Left lung (tissue), 10 donors: ENCODE results near the gene MRPS24. TPM values are rescaled to one million over a fixed set of nuclear protein-coding genes. Genes with fewer than 3 reads are reported as not detected.

Source experiments
- ATAC-seq: fragments of 200-7000 bp; cut with Tn5 transposase; one replicate; pipeline ENCODE4 v1.9.1; 2020; ENCODE audit warnings: moderate library complexity
- DNase-seq, 4 donors: peaks; one replicate each; pipeline ENCODE4 v3.0.0-alpha.2; 2013 to 2020
- H3K27ac ChIP-seq, 2 donors: fragments of 200-600 bp; sonication (generic) in 1 of 2; one replicate each; pipeline versions ENCODE4 v1.5.0 to v1.8.0; 2020 to 2021
- H3K27me3 ChIP-seq, 2 donors: fragments of 200-600 bp; sonication (generic) in 1 of 2; one replicate each; pipeline versions ENCODE4 v1.5.0 to v1.8.0; 2020 to 2021
- H3K36me3 ChIP-seq, 2 donors: fragments of 200-600 bp; sonication (generic) in 1 of 2; one replicate each; pipeline versions ENCODE4 v1.5.0 to v1.8.0; 2020 to 2021
- H3K4me1 ChIP-seq, 2 donors: fragments of 200-600 bp; one replicate each; pipeline ENCODE4 v1.8.0; 2021
- H3K4me3 ChIP-seq, 2 donors: fragments of 200-600 bp; sonication (generic) in 1 of 2; one replicate each; pipeline versions ENCODE4 v1.5.0 to v1.8.0; 2020 to 2021; ENCODE audit warnings: mild to moderate bottlenecking in 1 of 2
- H3K9me3 ChIP-seq, 2 donors: fragments of 200-600 bp; sonication (generic) in 1 of 2; one replicate each; pipeline versions ENCODE4 v1.5.0 to v1.8.0; 2020 to 2021
- CTCF ChIP-seq, 2 donors: fragments of 200-600 bp; sonication (generic) in 1 of 2; IDR thresholded peaks; one replicate each; pipeline versions ENCODE4 v1.5.0 to v1.8.0; 2021; ENCODE audit warnings: antibody characterized with exemption in 2 of 2
- intact Hi-C, 2 donors: fragments of 100-400 bp; cut with DNase I; formaldehyde crosslinking; loops; one replicate each; pipeline versions ENCODE4 v1.11.2 to v1.14.2; 2022
- polyA plus RNA-seq, 6 donors: library from polyadenylated mRNA; unstranded; fragments of 120-200 nt; gene quantifications; one replicate each; pipeline ENCODE4 v1.2.1, GENCODE V29; 2013; ENCODE audit not compliant: insufficient read length in 6 of 6
- total RNA-seq, 2 donors: library from RNA; stranded (reverse); fragmentation: NEBNext Ultra II Directional; extraction: Animal tissue kit (Norgen Biotek cat#: 25700); gene quantifications; one replicate each; pipeline ENCODE4 v1.2.1, GENCODE V29; 2021
- donor health status: DM: no; HTN: yes; CAD: no.
- donor health status: DM: no; HTN: no; CAD: no.

The MRPS24 gene
- total and polyA plus RNA-seq, 8 donors: 63.2 to 87.6 (median 67.1) TPM

DNA sequence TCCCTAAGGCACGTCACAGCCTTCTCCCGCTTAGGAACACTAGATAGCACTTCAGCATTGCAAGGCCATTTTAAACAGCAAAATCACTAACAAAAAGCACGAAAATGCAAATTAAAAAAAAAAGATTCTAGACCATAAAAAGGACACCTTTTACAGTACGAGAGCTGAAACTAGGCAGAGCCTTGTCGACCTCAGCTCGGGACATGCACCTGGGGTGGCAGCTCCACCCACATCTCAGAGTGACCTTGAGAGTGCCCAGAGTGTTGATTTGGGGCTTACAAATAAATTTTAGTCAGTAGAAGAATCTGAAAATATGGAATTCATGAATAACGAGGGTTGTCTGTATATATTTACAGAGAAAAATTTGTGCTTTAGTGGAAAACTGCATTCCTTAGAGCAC, 1.1 kb downstream of the MRPS24 start:
- DNase-seq: no peak
- Histone ChIP-seq H3K27me3 (no peaks in the 10 kb centered on the region), H3K4me3 (peak overlapping the region; percentile 64 to 69), H3K9me3 (no peaks in the 10 kb centered on the region), H3K4me1 (peaks cover 9 to 29% of the 10 kb centered on the region in 2 donors), H3K36me3 (peaks cover 0 to 23% of the 10 kb centered on the region in 2 donors), H3K27ac (no peak overlapping the region)
- intact Hi-C loops: no loop called here
- ATAC-seq: no peak
- TF ChIP-seq CTCF (IDR thresholded peaks at IDR 0.05): no peak

DNA sequence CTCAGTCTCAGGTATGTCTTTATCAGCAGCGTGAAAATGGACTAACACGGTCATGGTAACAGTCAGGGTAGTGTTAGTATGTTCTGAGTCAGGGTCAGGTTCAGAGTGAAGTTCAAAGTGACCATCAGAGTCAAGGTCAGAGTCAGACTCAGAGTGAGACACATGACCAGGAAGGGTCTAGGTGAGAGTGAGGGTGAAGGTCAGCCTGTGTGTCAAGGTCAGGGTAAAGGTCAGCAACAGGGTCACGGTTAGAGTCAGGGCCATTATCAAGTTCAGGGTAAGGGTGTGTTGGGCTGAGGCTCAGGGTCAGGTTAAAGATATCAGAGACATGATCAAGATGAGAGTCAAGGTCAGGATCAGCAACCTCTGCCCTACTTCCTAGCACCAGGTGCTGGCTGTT, 4.0 kb downstream of the MRPS24 start:
- Histone ChIP-seq H3K4me1 (peaks cover 7 to 16% of the 10 kb centered on the region in 2 donors), H3K4me3 (no peak overlapping the region), H3K27me3 (no peaks in the 10 kb centered on the region), H3K27ac (no peak overlapping the region), H3K36me3 (peaks cover 0 to 23% of the 10 kb centered on the region in 2 donors), H3K9me3 (no peaks in the 10 kb centered on the region)
- no peak for DNase-seq
- intact Hi-C loops: no loop called here
- no peak for TF ChIP-seq CTCF (IDR thresholded peaks at IDR 0.05)
- ATAC-seq: no peak

GRCh38 chr7:43864126-43864525, 5.2 kb downstream of the MRPS24 start:
- no peak overlapping the region for H3K4me3 ChIP-seq
- ATAC-seq: no peak
- no peak for TF ChIP-seq CTCF (IDR thresholded peaks at IDR 0.05)
- peaks cover 7 to 10% of the 10 kb centered on the region in 2 donors for H3K4me1 ChIP-seq
- H3K27me3 ChIP-seq: no peaks in the 10 kb centered on the region
- DNase-seq: no peak
- no peaks in the 10 kb centered on the region for H3K9me3 ChIP-seq
- H3K27ac ChIP-seq: no peak overlapping the region
- intact Hi-C loops: no loop called here
- H3K36me3 ChIP-seq: peaks cover 0 to 23% of the 10 kb centered on the region in 2 donors

DNA sequence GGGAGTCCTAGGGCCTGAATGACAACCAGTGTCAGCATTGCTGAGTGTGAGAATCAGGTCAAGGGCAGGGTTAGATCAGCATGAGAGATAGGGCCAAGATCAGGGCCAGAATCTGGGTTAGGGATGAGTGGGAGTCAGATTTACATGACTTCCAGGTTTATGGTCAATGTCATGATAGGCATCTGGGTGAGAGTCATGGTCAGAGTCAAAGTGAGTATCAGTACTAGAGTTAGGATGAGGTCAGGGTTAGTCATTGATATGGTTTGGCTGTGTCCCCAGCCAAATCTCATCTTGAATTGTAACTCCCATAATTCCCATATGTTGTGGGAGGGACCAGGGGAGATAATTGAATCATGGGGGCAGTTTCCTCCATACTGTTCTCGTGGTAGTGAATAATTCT, 12.3 kb downstream of the MRPS24 start:
- Histone ChIP-seq H3K4me1 (no peaks in the 10 kb centered on the region), H3K27ac (no peak overlapping the region), H3K36me3 (no peaks in the 10 kb centered on the region), H3K9me3 (no peaks in the 10 kb centered on the region), H3K27me3 (no peaks in the 10 kb centered on the region), H3K4me3 (no peak overlapping the region)
- DNase-seq: no peak
- ATAC-seq: no peak
- TF ChIP-seq CTCF (IDR thresholded peaks at IDR 0.05): no peak
- intact Hi-C loops: no loop called here

DNA sequence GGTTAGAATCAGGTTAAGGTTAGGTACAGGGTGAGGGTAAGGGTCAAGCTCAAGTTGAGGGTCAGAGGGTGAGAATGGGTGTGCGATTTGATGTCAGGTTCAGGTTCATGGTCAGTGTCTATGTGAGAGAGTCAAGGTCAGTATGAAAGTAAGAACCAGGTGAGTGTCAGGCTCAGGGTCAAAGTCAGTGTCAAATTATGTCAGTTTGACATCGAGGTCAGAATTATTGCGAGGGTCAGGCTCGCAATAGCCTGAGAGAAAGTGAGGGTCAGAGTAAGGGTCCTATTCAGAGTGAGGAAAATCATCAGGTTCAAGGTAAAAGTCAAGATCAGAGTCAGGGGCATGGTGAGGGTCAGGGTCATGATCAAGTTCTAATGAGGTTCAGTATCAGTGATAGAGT, 13.0 kb downstream of the MRPS24 start:
- ATAC-seq (no peak), DNase-seq (no peak)
- TF ChIP-seq CTCF (IDR thresholded peaks at IDR 0.05): no peak
- intact Hi-C loops: no loop called here
- Histone ChIP-seq H3K9me3 (no peaks in the 10 kb centered on the region), H3K4me3 (no peak overlapping the region), H3K4me1 (no peaks in the 10 kb centered on the region), H3K36me3 (no peaks in the 10 kb centered on the region), H3K27ac (no peak overlapping the region), H3K27me3 (no peaks in the 10 kb centered on the region)
